EL (cell line): ENCODE results near the gene PERCC1.
"Not testable (repeated sequence)": the region's sequence is repeated elsewhere in the genome, so short reads cannot be mapped to it uniquely, and the experiment has no call there.

Experiments used
- DNase-seq: peaks from one replicate; pipeline ENCODE4 v3.0.0-alpha.2; 2016

Gene PERCC1

GRCh38 chr16:1435921-1436697, 5.2 kb downstream of the PERCC1 start:
- DNase-seq: no peak

- no peak for DNase-seq
Observed at GRCh38 chr16:1436731-1437355, 6.0 kb downstream of the PERCC1 start.

GRCh38 chr16:1437606-1438005, 6.7 kb downstream of the PERCC1 start:
- no peak for DNase-seq

GRCh38 chr16:1438229-1439057, 7.6 kb downstream of the PERCC1 start:
- DNase-seq: no peak

- no peak for DNase-seq
Observed at GRCh38 chr16:1439058-1439698, 8.3 kb downstream of the PERCC1 start.

- DNase-seq: not testable (repeated sequence)
Observed at GRCh38 chr16:1439699-1440074, 8.8 kb downstream of the PERCC1 start.

- DNase-seq: no peak
Observed at GRCh38 chr16:1441391-1441829, 10.5 kb downstream of the PERCC1 start.

- no peak for DNase-seq
Observed at GRCh38 chr16:1442697-1443096, 11.8 kb downstream of the PERCC1 start.

GRCh38 chr16:1443403-1443973, 12.6 kb downstream of the PERCC1 start:
- DNase-seq: no peak

- DNase-seq: no peak
Observed at GRCh38 chr16:1443980-1444729, 13.3 kb downstream of the PERCC1 start, which contains the start of gene CCDC154. TSS of gene CCDC154 (minus strand) at chr16:1444556. CDS start at chr16:1444322, 234 bp downstream.

- DNase-seq: no peak
Observed at GRCh38 chr16:1444730-1445517, 14.0 kb downstream of the PERCC1 start.

- DNase-seq: no peak
Observed at GRCh38 chr16:1445518-1446203, 14.8 kb downstream of the PERCC1 start.

- no peak for DNase-seq
Observed at GRCh38 chr16:1446296-1447080, 15.6 kb downstream of the PERCC1 start.

- DNase-seq: no peak
Observed at GRCh38 chr16:1447965-1448364, 17.1 kb downstream of the PERCC1 start.

- DNase-seq: no peak
Observed at GRCh38 chr16:1448536-1449116, 17.7 kb downstream of the PERCC1 start.

- DNase-seq: no peak
Observed at GRCh38 chr16:1449201-1449788, 18.4 kb downstream of the PERCC1 start.

GRCh38 chr16:1450218-1450617, 19.3 kb downstream of the PERCC1 start:
- no peak for DNase-seq

- no peak for DNase-seq
Observed at GRCh38 chr16:1450841-1451240, 20.0 kb downstream of the PERCC1 start.
